SHP77 (cell line): Measurements from ENCODE around the gene GTF2F2.
"Not testable (repeated sequence)": the region's sequence is repeated elsewhere in the genome, so short reads cannot be mapped to it uniquely, and the experiment has no call there.

Experiments
- DNase-seq, 2 experiments: peaks; one replicate each; lab custom pipeline; 2025; lab: John Stamatoyannopoulos, UW

GTF2F2 gene

DNA sequence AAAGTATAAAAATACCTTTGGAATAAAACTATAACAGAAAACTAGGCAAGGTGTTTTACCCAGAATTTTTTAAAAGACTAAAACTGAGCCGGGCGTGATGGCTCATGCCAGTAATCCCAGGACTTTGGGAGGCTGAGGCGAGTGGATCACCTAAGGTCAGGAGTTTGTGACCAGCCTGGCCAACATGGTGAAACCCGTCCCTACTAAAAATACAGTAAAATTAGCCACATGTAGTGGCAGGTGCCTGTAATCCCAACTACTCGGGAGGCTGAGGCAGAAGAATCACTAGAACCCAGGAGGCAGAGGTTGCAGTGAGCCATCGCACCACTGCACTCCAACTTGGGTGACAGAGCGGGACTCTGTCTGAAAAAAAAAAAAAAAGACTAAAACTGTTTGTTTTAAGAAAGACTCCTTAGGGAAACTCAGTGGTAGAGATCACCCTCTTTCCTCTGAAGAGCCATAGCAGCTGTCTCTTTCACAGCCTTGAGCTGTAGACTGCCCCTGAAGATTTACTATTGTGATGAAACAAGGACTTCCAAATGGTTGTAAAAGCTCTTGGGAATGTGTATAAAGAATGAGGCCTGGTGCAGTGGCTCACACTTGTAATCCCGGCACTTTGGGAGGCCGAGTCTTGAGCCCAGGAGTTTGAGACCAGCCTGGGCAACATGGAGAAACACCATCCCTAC, 95.2 kb downstream of the GTF2F2 start:
- no peak for DNase-seq

DNA sequence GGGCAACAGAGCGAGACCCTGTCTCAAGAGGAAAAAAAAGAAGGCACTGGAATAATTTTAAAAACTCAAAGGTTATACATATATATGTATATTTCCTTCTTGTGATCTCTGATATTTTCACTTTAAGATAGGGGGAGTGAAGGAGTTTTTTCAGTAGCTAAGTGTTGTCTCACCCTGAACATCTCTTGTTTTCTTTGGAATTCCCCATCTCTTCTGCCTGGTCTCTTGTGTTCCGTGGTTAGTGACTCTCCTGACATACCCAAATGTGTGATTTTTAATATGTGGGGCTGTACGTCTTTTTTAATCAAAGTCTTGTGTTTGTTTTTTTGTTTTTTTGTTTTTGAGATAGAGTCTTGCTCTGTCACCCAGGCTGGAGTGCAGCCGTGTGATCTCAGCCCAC, 95.9 kb downstream of the GTF2F2 start:
- DNase-seq, result no peak

DNA sequence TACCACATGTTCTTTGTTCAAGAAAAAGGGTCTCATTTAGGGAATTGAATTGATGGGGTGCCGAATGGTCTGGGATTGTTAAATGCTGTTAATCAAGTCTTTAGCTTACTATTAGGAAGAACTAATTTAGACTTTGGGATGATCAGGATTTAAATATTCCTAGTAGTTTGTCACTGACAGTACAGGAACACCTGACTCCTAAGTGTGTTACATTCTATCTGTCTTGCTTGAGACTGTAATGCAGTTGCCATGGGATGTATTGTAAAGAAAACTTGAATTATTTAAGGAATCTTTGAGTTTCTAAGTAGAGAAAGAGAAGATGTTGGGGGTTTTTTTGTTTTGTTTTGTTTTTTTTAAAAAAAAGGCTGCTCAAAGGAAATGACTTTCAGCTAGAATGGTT, 98.4 kb downstream of the GTF2F2 start:
- no peak for DNase-seq

- no peak for DNase-seq
Measured at GRCh38 chr13:45219123-45219891, 99.0 kb downstream of the GTF2F2 start.

DNA sequence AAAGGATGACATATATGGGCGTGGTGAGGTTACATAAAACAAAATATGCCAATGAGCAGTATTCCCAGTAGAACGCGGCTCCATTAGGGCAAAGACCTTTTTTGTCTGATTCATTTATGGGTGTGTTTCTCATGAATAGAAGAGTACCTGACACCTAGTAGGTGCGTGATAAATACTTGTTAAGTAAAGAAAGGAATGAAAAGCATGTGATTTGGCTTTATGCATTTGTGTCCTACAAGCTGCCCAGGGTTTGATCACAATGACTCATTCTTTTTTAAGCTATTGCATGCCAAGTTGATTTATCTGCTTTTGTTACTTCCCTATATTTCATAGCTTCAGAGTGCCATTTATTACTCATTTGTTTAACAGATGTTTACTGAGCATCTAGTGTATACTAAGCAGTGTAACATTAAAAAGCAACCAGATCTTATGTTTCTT, 99.6 kb downstream of the GTF2F2 start:
- no peak for DNase-seq

GRCh38 chr13:45220403-45220802, 100.1 kb downstream of the GTF2F2 start:
- DNase-seq, result no peak

- no peak for DNase-seq
Measured at GRCh38 chr13:45222516-45222915, 102.2 kb downstream of the GTF2F2 start.

GRCh38 chr13:45222919-45223318, 102.6 kb downstream of the GTF2F2 start:
- no peak for DNase-seq

GRCh38 chr13:45224176-45224575, 103.9 kb downstream of the GTF2F2 start:
- DNase-seq, result no peak

DNA sequence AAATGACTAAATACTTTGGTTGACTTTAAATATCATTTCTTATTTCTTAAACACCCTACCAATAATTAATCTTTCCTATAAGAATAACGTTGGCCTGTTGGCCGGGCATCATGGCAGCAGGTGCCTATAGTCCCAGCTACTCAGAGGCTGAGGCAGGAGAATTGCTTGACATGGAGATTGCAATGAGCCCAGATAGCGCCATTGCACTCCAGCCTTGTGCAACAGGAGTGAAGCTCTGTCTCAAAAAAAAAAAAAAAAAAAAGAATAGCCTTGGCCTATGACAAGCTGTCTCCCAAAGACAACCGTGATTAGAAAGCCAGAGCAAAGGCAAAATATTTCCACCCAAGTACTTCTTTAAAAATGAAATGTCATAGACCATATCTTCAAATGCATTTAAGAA, 105.1 kb downstream of the GTF2F2 start:
- no peak for DNase-seq

DNA sequence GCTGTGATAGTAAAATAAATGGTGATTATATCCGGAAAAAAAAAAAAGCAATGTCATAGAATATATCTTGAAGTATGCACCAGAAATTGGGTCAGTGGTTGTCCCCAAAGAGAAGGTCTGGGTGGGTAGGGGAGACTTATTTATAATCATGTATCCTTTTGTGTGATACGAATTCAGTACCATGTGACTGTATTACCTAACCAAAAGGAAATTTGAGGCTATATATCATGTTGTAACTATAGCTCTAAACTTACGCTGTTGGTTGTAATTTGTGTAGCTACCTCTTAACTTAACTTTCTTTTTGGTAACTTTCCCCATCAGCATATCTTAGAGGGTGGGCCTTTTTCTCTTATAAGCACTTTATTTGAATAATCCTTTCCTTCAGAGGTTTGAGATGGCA, 105.7 kb downstream of the GTF2F2 start:
- no peak for DNase-seq

- no peak for DNase-seq
Measured at GRCh38 chr13:45228002-45228401, 107.7 kb downstream of the GTF2F2 start.

GRCh38 chr13:45229172-45229571, 108.9 kb downstream of the GTF2F2 start:
- no peak for DNase-seq

DNA sequence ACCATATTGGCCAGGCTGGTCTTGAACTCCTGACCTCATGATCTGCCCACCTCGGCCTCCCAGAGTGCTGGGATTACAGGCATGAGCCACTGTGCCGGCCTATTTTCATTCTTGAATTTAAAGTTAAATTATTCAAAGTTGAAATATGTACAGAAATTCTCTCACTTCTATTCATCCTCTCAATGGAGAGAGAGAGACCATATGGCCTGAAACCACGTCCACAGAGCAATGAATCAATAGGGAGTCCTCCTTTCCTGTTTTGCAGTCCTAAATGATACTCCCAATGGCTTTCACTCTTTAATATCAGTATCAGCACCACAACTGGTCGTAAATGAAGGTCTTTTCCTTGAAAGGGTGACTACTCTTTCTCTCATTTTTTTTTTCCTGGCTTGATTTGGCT, 111.0 kb downstream of the GTF2F2 start:
- no peak for DNase-seq

- DNase-seq, result peak in 1 of 2 experiments; percentile 4
Measured at GRCh38 chr13:45231722-45232121, 111.4 kb downstream of the GTF2F2 start.

DNA sequence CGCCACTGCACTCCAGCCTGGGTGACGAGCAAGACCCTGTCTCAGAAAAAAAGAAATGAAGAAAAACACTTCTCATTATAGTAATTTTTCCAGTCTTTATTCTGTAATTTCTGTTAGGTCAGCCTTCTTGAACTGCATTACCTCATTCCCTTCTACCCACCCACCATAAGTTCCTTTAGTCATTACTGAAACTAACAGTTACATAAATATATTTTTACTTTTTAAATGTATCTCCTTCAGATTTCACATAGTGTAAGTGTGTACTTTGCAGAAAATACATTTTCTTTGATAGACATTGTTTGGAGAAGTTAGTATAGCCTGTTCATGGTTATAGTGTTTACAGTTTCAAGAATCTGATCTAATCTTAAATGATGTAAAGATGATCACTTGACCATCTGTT, 112.3 kb downstream of the GTF2F2 start:
- DNase-seq, result no peak

DNA sequence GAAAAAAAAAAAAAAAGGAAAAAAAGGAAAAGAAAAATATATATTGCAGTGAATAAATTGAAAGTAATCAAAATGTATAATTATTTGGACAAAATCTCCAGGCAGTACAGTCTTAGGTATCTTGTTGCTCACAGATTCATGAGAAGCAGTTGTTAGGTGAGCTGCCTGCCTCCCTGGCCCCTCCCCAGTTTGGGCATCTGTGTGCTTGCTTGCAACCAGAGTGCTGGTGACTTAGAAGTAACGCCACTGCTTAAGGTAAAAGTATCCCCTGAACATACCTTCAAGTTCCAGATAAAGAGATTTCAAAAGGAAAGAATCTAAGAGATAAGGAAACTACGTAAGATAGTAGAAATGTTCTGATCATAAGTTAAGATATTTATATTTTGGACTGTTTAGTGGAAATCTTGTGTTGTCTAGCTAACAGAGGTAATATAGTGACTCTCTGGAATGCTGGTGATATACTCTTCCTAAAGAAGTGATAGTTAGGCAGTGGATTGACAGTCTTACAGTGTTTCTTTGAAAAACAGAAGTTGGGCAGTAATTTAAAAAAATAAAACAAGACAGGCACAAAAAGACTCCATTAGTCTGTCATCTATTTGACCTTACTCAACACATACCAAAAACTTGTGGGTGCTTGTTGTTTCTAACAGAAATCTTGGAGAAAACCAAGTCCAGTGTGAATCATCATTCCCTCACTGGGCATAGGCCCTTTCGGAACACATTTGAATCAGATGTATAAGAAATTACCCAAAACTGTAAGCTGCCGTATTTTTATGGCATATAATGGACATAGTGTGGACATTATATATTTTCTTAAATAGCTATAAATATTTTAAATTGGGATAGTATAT, 118.9 kb downstream of the GTF2F2 start:
- DNase-seq, result no peak

DNA sequence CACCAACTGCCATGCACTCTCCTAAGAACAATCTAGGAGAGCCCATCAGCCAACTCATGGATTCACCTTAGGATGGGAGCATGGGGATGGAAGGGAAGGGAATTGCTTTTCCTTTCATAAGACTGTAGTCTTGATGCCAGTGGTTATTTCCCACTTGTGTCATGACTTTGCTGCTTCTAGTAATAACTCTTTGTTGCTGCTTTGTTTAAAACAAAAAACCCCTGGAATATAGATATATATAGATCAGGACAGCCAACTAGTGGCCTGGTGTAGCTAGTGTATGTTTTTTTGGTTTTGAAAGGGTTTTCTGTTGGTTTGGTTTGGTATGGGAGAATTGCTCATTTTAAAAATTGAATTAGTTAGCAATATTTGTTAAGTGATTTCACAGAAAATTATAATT, 119.8 kb downstream of the GTF2F2 start:
- no peak for DNase-seq

GRCh38 chr13:45242070-45242469, 121.8 kb downstream of the GTF2F2 start:
- no peak for DNase-seq

GRCh38 chr13:45242524-45242923, 122.2 kb downstream of the GTF2F2 start:
- no peak for DNase-seq

DNA sequence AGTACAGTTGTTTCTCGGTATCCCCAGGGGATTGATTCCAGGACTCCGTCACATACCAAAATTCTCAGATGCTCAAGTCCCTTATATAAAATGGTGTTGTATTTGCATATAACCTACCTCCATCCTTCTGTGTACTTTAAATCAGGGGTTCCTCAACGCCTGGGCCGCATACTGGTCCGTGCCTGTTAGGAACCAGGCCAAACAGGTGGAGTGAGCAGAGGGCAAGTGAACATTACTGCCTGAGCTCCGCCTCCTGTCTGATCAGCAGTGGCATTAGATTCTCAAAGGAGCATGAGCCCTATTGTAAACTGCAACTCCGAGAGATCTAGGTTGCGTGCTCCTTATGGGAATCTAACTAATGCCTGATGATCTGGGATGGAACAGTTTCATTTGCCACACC, 122.8 kb downstream of the GTF2F2 start:
- DNase-seq, result no peak

DNA sequence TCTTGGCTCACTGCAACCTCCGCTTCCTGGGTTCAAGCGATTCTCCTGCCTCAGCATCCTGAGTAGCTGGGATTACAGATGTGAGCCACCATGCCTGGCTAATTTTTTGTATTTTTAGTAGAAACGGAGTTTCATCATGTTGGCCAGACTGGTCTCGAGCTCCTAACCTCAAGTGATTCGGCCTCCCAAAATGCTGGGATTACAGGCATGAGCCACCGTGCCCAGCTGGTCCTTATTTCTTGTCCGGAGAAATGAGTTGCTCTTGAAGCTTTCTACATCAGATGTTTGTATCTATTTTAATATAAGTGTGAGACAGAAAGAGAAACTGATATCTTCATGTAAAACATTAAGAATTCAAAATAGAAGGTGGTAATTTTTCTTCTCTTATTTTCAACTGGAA, 124.4 kb downstream of the GTF2F2 start:
- not testable (repeated sequence) for DNase-seq

DNA sequence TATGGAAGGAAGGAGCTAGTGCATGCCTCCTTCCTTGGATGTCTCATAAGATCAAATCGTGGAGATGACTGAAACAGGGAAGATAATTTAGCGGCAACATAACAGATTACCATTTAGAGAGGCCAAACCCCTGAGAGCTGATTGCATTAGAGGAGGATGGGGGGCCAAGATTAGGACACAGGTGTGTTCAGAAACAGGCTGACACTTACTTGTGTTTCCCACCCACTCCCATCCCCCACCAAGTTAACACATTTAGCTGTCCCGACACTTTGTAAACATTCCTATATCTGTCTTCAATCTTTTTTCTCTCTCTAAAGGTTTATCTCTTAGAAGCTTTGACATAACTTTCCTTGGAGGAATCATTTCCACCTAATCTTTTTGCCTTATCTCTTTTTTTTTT, 129.4 kb downstream of the GTF2F2 start:
- DNase-seq, result no peak
